ENCODE measurements around the gene FRMD4B. TPM values are rescaled to one million over a fixed set of nuclear protein-coding genes. Genes with fewer than 3 reads are reported as not detected.
A peak's percentile ranks its signal among the peaks of the same experiment; 100 is the strongest.

FRMD4B gene
- total RNA-seq, 1 donor from 2014 or later: 16.4 TPM

DNA sequence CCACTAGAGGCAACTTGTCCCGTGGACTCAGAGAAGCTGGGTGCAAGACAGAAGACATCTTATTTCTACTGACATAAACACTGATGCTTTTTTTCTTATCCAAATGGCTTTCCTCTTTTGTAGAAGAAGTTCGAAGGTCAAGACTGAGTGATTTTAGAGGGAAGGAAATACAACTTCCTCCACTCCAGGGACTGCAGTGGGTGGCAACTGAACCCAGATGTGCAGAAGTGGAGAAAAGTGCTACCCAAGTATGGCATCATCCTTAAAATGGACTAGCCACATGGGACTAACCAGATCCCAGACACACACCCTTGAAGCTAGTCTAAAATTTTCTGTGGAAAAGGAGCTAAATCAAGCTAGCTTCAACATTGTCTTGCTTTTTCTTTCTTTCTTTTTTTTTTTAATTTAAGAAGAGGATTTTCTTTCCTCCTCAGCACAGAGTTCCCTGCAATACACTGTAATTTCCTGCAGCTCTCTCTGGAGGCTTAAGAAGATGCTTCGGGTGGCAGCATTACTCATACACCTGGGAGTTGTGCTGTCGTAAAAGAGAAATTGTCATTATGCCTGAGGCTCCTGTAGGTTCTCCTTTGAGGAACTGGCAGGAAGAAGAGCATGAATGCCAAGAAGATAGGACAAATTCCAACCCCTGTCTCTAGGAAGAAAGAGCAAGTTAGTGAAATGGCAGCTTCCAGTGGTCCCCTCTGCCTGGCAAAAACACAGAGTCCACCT, 3.8 kb upstream of the FRMD4B start:
- TF ChIP-seq, protein P1, sequence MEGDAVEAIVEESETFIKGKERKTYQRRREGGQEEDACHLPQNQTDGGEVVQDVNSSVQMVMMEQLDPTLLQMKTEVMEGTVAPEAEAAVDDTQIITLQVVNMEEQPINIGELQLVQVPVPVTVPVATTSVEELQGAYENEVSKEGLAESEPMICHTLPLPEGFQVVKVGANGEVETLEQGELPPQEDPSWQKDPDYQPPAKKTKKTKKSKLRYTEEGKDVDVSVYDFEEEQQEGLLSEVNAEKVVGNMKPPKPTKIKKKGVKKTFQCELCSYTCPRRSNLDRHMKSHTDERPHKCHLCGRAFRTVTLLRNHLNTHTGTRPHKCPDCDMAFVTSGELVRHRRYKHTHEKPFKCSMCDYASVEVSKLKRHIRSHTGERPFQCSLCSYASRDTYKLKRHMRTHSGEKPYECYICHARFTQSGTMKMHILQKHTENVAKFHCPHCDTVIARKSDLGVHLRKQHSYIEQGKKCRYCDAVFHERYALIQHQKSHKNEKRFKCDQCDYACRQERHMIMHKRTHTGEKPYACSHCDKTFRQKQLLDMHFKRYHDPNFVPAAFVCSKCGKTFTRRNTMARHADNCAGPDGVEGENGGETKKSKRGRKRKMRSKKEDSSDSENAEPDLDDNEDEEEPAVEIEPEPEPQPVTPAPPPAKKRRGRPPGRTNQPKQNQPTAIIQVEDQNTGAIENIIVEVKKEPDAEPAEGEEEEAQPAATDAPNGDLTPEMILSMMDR (IDR thresholded peaks at IDR 0.05; ENCODE audit: insufficient read depth, low read length, poor library complexity, severe bottlenecking): no peak
- Histone ChIP-seq H3K27me3 (ENCODE audit: control insufficient read depth, insufficient read depth, low read length) (peaks cover 12% of the 10 kb centered on the region), H3K36me3 (ENCODE audit: control insufficient read depth, insufficient read depth, low read length) (no peaks in the 10 kb centered on the region), H3K4me3 (ENCODE audit: low read depth, low read length) (no peak overlapping the region)
- no peak for DNase-seq (ENCODE audit: low read depth)

- TF ChIP-seq, protein P1 (IDR thresholded peaks at IDR 0.05; ENCODE audit: insufficient read depth, low read length, poor library complexity, severe bottlenecking): no peak
- no peak for DNase-seq (ENCODE audit: low read depth)
Measured at GRCh38 chr3:69388241-69388640, 2.4 kb upstream of the FRMD4B start.

DNA sequence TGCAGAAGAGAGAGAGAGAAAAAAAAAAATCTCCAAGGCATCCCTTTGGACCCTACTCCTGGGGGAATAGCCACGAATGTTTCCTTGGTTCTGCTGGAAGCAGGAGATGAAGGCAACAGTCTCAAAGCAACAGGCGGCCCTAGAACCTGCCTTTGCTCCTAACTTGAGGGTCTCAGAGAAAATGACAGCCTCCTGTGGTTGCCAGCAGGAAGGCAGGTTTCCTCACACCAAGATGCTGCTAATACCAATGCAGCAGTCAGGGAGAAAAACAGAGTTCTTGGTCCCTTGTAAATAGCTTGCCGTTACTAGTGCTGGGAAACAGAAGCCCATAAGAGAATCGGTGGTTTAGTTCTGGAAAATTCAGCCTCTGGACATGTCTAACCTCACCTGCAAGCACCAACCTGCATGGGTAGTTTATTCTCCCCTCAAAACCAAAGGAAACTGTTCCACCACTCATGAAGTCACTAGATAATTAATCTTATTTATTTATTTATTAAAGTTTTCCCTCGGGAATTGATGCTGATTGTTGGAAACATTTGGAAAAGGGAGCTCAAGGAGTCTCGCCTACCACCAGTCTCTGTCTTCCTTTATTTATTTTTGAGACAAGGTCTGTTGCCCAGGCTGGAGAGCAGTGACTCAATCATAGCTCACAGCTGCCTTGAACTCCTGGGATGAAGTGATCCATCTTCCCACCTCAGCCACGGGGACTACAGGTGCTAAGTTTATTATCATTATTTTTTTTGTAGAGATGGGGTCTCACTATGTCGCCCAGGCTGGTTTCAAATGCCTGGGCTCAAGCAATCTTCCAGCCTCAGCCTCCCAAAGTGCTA, 883 bp upstream of the FRMD4B start:
- TF ChIP-seq, protein P1 (IDR thresholded peaks at IDR 0.05; ENCODE audit: insufficient read depth, low read length, poor library complexity, severe bottlenecking): no peak
- Histone ChIP-seq H3K27me3 (ENCODE audit: control insufficient read depth, insufficient read depth, low read length) (peaks cover 12% of the 10 kb centered on the region), H3K36me3 (ENCODE audit: control insufficient read depth, insufficient read depth, low read length) (no peaks in the 10 kb centered on the region), H3K4me3 (ENCODE audit: low read depth, low read length) (peak overlapping the region; percentile 47)
- DNase-seq (ENCODE audit: low read depth): no peak

More at GRCh38 chr3:69388241-69388640, 2.4 kb upstream of the FRMD4B start:
- no peaks in the 10 kb centered on the region for H3K36me3 ChIP-seq (ENCODE audit: control insufficient read depth, insufficient read depth, low read length)
- H3K27me3 ChIP-seq (ENCODE audit: control insufficient read depth, insufficient read depth, low read length): peaks cover 12% of the 10 kb centered on the region
- no peak overlapping the region for H3K4me3 ChIP-seq (ENCODE audit: low read depth, low read length)

DNA sequence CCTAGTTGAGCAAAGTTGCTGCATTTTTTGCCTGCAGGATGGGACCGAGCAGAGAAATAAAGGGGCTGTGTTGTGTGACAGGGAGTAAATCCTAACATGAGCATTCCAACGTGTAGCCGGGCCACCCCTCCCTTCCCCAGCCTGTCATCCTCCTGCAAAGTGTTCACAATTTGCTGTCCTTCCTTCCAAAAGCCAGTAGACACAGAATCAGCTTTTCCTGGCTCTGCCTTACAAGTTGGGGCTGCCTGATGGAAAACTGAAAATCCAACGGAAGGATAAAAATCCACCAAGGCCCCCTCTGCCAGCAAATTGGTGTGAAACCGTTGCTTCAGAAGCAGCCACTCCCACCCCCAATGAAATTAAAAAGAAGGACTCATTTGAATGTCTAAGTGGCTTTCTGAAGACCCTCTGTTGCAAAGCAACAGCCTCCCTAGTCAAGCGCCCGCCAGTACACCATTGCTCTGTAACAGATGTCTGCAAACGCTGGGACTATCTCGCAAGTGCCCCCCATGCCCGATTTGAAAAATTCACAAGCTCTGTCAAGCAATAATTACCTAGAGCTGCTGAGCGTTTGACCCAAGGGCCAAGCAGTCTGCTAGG, 665 bp downstream of the FRMD4B start:
- no peak for DNase-seq (ENCODE audit: low read depth)
- peak overlapping the region; percentile 47 for H3K4me3 ChIP-seq (ENCODE audit: low read depth, low read length)
- TF ChIP-seq, protein P1 (IDR thresholded peaks at IDR 0.05; ENCODE audit: insufficient read depth, low read length, poor library complexity, severe bottlenecking): no peak
- H3K36me3 ChIP-seq (ENCODE audit: control insufficient read depth, insufficient read depth, low read length): no peaks in the 10 kb centered on the region
- H3K27me3 ChIP-seq (ENCODE audit: control insufficient read depth, insufficient read depth, low read length): peaks cover 12% of the 10 kb centered on the region

- TF ChIP-seq, protein P1 (IDR thresholded peaks at IDR 0.05; ENCODE audit: insufficient read depth, low read length, poor library complexity, severe bottlenecking): no peak
- Histone ChIP-seq H3K4me3 (ENCODE audit: low read depth, low read length) (no peak overlapping the region), H3K36me3 (ENCODE audit: control insufficient read depth, insufficient read depth, low read length) (no peaks in the 10 kb centered on the region), H3K27me3 (ENCODE audit: control insufficient read depth, insufficient read depth, low read length) (peaks cover 12% of the 10 kb centered on the region)
- no peak for DNase-seq (ENCODE audit: low read depth)
Measured at GRCh38 chr3:69384326-69384725, 1.6 kb downstream of the FRMD4B start.
